ENCODE measurements around the gene NFATC1.

- TF ChIP-seq CTCF (IDR thresholded peaks at IDR 0.05; ENCODE audit: borderline replicate concordance, extremely low read depth, low read length, poor library complexity, severe bottlenecking) (no peak), EZH2 (IDR thresholded peaks at IDR 0.05; ENCODE audit: borderline replicate concordance, low read depth, low read length, severe bottlenecking) (no peak)
Observed at GRCh38 chr18:79471597-79471996, 75.9 kb downstream of the NFATC1 start.

Data from DND-41 (cell line).